HG03571 (cell line): ENCODE results near the gene HSBP1.
A peak's percentile ranks its signal among the peaks of the same experiment; 100 is the strongest.

Experiments used
- ATAC-seq: cut with Tn5 transposase; IDR thresholded peaks from one replicate; pipeline ENCODE4 v1.9.1; 2021; ENCODE audit not compliant: unreplicated experiment

HSBP1 gene

DNA sequence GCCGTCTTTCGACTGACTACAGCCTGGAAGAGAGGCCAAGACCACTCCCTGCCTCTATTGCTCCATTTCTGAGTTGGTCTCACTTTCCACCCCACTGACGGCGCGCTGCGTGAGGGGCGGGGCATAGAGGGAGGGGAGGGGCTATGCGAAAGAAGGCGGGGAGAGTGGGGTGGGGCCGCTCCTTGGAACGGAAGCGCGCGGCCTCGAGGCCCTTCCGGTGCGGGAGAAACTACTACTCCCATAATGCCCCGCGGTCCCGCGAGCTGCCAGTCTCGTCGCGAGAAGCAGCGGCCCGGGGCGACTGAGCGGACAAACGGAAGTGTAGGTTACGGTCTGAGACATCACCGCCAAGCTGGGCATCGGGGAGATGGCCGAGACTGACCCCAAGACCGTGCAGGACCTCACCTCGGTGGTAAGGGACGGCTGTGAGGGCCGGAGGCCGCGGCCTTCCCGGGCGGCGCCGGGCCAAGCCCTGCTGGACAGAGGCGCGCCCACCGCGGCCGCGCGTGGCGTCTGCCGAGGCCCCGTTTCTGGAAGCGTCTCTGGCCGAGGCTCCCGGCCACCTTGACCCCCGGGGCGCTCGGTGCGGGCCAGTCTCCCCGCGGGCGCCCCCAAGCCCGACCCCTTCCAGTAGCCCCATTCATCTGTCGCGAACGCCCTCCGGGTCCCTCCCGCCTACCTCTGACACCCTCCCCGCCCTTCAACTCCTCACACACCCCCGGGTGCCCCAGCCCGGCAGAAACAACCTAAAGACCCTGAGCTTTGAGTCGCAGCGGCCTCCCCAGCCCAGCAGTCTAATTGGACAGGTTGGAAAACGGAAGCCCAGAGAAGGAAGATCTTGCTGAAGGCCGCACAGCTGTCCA lies at the start of gene HSBP1:
HSBP1 (plus strand) TSS at position 269 of the 863 bp plus-strand sequence; CDS start at position 368, 99 bp downstream.
- peak; percentile 95 for ATAC-seq

DNA sequence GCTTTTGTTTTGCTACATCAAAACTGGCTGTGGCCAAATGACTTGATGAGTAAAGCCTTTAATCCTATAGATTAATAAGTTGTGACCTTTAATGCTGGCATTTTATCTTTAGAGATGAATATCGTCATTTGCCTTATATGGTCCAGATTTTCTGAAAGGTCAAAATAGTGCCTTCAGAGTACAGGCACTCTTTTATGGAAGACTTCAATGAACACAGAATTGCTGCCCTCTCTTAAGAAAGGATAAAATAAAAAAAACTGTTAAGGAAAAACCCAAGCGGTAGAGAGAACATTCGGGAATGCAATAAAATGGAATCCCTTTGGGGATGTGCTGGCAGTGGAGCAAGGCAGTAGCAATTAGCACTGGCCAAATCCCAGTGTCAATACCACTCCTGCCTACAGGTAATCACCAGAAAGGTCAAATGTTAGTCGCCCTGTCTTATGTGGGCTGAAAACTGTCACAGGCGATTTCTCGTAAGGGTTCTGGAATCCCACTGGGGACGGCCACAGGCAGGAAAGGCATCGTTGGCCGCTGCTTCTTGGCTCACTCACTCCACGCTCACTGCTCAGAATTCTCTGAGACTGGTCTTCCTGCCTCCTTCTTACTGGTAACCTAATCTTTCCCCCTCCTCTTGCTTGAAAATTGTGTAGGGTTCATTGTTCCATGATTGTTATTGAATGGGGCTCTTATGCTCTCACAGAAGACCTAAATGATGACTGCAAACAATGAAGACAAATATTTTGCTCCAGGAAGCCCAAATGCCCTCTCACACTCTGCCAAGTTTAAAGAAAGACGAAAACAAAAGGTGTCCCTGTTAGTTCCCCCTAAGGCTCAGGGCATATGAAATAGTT lies 45.4 kb upstream of the HSBP1 start:
- ATAC-seq, result no peak

DNA sequence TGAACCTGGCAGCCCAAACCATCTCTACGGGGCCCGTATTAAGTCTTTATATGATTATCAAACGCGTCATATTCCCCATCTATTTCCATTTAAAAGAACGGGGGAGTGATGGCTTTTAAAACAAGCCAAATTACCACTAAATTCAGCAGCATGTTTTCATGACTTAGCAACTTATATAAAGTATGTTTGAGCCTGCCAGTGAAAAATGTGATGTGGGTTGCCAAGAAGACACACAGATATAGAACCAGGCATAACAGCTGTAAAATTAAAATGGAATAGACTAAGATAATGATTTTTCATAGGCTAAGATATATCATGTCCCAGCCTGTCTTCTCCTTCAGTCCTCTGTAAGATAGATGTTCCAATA lies 44.8 kb upstream of the HSBP1 start:
- ATAC-seq, result no peak

DNA sequence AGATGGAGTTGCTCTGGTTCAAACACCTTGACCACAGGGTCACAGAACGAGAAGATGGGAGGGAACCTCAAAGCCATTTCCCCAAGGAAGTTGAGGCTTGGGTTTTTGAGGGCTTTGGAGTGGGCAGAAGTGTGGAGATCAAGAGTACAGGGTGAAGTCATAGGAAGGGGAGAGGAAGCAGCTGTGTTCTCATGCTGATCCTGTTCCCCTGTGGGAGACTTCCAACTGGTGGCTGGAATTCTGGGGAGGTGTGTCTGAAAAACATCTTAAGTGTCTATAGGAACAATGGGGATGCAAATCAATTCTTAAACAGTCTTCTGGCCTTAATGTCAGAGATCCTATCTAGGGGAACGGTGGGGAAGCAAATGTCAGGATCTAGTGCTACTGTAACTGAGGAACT lies 38.8 kb upstream of the HSBP1 start:
- ATAC-seq, result no peak

DNA sequence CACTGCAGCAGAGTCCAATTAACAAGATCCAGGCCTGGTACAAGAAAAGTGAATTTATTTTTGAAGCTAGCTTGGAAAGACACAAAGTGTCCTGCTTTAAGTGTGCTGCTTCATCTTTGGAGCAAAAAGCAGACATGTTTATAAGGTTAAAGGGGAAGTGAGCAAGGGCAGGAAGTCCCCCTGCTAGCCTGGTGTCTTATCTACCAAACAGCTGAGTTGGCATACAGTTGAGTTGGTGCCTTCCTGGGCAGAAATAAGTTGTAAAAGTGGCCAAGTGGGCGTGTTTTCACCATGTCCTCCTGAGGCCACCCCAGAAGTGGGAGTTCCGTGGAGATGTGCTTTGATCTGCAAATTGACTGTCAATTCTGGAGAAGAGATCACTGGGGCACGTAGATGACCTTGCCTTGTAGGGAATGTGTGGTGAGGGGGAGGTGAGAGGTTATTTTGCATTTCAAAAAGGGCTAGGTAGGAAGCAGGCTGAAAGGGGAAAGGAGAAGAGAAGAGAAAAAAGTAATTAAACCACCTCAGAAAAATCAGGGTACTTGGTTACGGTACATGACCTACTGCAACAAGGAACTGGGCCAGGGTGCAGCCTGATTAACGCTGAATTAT lies 38.3 kb upstream of the HSBP1 start:
- ATAC-seq, result no peak

DNA sequence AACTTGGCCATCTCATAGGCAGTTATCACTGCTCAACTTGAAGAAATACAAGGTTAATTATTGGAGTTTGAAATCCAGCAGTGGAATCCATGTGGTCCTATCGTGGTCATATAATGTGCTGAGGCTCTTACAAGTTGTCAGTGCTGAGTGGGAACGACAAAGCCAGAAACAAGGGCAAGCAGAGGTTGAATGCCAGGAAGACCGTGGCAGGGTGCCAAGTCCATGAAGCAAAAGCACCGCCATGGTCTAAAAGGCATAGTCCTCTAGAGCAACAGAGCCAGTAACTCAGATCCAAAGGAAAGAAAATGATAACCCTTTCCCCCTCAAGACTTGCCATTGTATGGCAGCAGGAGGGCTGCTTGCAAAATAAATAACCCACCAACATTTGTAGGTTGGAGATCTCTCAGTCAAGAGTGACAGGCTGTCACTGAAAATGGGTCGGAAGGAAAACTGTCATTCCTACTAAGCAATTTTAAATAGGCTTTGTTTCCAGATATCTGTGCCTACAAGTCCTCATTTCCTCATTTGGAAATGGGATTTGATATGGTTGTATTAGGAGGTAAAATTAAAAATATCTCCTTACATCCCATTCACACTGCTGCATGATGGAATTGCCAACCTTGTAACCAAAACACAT lies 36.4 kb upstream of the HSBP1 start:
- no peak for ATAC-seq

- ATAC-seq, result no peak
Observed at GRCh38 chr16:83772806-83773205, 35.0 kb upstream of the HSBP1 start.

DNA sequence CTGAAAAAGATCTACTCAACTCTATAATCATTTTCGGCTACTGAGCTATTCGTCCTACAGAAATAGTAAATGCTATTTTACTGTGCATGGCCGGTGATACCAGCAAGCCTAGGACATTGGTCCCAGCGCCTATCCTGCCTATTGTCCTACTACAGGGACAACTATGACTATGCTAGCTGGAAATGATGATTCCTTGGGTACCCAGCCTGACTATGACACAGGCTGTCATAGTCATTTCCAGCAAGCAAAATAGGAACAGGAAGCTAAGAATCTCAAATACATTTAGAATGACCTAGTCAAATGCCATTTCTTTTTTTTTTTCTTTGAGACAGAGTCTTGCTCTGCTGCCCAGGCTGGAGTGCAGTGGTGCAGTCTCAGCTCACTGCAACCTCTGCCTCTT lies 33.7 kb upstream of the HSBP1 start:
- no peak for ATAC-seq

- no peak for ATAC-seq
Observed at GRCh38 chr16:83776944-83777343, 30.8 kb upstream of the HSBP1 start.

- ATAC-seq, result no peak
Observed at GRCh38 chr16:83779886-83780285, 27.9 kb upstream of the HSBP1 start.

- no peak for ATAC-seq
Observed at GRCh38 chr16:83785455-83785854, 22.3 kb upstream of the HSBP1 start.

- no peak for ATAC-seq
Observed at GRCh38 chr16:83789642-83790401, 18.0 kb upstream of the HSBP1 start.

GRCh38 chr16:83791916-83792315 lies 15.9 kb upstream of the HSBP1 start:
- no peak for ATAC-seq

DNA sequence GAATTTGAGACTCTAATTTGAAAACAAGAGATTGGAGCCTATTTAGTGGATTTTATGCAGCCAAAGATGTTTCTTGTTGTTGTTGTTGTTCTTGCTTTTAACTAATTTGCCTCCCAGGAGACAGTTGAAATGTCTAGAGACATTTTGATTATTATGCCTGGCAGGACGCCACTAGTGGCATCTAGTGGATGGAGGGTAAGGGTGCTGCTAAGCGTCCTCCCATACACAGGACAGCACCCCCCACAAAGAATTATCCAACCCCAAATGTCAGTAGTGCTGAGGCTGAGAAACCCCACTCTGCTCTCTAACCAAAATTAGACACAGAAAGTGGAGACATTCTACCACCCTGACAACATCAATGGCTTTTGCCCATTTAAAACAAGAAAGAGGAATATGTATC lies 15.4 kb upstream of the HSBP1 start:
- no peak for ATAC-seq

- no peak for ATAC-seq
Observed at GRCh38 chr16:83793179-83793578, 14.6 kb upstream of the HSBP1 start.

DNA sequence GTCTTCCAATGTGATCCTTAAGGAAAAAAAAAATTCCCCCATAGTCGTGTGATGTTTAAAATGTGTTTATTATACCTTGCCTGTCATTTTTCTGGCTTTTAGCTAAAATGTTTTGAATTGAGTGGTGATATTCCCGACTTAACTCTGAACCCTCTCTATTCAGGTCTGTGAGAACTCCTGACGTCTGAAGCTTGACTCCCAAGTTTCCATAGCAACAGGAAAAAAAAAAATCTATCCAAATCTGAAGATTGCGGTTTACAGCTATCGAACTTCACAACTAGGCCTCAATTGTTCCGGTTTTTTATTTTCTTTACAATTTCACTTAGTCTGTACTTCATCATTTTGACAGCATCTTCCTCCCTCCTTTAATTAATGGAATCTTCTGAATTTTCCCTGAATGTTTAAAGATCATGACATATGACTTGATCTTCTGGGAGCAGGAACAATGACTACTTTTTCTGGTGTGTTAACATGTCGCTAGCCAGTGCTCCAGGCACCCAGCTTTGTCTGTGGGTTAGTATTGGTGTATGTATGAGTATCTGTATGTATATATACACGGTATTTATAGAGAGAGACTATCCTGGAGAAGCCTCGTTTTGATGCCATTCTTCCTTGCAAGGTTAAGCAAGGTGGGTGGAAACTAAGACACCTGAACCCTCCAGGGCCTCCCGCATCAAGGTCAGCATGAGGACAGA lies 12.8 kb upstream of the HSBP1 start:
- no peak for ATAC-seq

DNA sequence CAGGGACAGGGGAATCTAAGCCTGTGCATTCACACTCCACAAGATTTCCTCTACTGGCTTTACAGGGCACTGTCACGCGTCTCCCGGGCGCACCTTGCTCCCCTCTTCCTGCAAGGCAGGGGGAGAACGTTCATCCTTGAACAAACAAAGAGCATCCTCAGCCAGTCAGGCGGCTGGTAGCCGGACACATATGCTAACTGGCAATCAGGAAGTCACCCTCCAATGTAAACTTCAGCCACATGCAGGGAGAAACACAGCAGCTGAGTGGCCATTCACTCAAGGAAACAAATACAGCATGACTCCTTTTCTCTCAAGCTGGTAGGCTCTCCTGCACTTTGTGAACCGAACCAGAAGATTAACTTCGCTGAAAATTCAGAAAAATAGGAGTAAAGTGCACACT lies 10.8 kb upstream of the HSBP1 start:
- ATAC-seq, result no peak

GRCh38 chr16:83799336-83799735 lies 8.4 kb upstream of the HSBP1 start:
- ATAC-seq, result no peak

- no peak for ATAC-seq
Observed at GRCh38 chr16:83802135-83802534, 5.6 kb upstream of the HSBP1 start.
